ENCODE results near the gene ZNF451.

The ZNF451 gene

GRCh38 chr6:57097596-57097995, 7.6 kb downstream of the ZNF451 start:
- DNase-seq: no peak

- DNase-seq: no peak
Observed at GRCh38 chr6:57102976-57103375, 13.0 kb downstream of the ZNF451 start.

DNA sequence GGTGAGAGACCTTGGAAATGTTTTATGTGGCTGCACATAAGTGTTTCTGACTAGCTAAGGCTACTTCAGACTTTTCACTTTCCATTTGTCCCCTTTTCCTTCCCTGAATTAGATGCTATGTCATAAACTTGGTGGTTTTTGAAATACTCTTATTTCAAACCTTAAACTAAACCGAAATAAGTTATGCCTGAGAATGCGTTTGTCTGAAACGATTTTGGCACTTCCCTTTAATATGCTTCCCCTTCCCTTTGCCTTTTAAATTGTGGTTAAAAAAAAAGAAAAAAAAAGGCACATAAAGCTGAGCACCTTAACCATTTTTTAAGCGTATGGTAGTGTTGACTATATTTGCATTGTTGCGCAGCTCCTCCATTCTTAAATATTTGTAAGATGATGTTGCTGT, 14.3 kb downstream of the ZNF451 start:
- no peak for DNase-seq

DNA sequence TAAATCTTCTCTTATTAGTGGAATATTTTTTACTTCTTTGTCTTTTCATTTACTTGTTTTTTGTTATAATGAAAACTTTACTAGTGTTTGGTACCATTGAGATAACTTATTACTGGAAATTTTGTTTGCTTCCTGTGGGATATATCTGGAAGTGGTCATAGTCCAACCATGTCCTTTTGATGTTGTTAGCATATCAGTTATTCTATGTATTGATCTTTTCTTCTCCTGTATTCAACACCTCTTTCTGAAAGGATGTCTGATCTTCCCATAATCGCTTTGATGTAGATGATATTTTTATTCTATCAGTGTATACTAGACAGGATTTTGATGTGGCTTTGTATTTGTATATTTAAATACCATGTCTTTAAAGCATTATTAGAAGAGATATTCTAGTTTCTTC, 17.0 kb downstream of the ZNF451 start:
- DNase-seq: no peak

DNA sequence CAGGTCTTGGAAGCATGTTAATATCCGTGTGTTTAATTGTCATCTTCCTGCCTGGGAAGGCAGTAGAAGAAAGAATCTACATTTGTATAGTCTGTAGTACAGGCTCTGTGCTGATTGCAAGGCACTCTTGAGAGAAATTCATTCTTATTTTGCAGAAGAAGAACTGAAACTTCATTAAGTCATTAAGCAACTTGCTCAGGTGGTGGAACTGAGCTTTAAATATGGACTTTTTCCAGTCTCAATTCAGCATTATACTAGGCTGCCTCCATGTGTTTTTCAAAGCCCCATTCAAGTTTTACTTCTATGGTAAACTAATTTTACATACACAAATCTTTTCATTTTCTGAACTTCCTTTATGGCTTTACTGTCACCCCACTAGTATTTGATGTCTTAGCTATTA, 18.7 kb downstream of the ZNF451 start:
- DNase-seq: no peak

- no peak for DNase-seq
Observed at GRCh38 chr6:57109880-57110279, 19.9 kb downstream of the ZNF451 start.

DNA sequence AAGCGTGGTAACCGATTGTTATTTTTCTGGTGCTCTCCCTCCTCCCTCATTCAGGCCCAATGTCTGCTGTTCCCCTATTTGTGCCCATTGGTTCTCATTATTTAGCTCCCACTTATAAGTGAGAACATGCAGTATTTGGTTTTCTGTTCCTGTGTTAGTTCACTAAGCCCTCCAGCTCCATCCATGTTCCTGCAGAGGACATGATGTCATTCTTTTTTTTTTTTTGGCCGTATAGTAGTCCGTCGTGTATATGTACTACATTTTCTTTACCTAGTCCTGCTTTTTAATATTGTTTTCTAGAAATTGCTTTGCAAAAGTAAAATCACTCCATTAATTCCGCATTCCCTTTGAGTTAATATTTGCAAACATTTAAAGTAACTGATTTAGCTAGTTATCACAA, 23.1 kb downstream of the ZNF451 start:
- no peak for DNase-seq

- DNase-seq: no peak
Observed at GRCh38 chr6:57116776-57117175, 26.8 kb downstream of the ZNF451 start.

DNA sequence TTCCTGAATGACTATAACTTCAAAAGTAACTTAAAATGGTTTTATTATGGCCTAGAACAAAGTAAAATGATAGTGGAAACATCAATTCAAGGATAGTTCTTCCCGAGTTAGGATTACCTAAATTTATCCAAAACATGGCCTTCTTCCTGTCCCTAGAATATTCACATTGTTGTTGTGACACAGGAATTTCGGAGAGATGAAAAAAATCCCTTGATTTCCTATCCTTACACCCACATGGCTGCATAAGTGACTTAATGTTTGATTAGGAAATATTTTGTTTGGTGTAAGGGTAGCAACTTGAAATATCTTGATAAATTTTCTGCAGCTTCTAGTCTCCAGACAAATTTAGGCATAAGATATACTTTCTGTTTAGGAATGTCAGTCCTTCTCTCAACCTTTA, 27.8 kb downstream of the ZNF451 start:
- no peak for DNase-seq

- no peak for DNase-seq
Observed at GRCh38 chr6:57123111-57123510, 33.1 kb downstream of the ZNF451 start.

DNA sequence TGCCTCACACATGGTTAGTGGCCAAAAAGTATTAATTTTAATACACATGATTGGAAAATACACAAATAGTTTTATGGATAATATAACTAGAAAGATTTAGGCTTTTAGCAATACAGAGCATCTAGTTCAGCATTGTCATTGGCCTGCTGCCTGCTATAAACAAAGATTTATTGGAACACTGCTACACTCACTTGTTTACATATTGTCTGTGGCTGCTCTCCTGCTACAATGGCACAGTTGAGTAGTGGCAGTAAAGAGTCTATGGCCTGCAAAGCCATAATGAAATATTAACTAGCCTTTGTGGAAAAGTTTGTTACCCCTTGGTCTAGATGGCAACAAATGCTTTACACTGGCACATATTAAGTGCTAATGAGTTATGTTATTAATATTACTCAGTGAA, 37.8 kb downstream of the ZNF451 start:
- DNase-seq: no peak

GRCh38 chr6:57130661-57131177, 40.7 kb downstream of the ZNF451 start:
- no peak for DNase-seq

GRCh38 chr6:57134954-57135353, 45.0 kb downstream of the ZNF451 start:
- no peak for DNase-seq

- DNase-seq: no peak
Observed at GRCh38 chr6:57135885-57136284, 45.9 kb downstream of the ZNF451 start.

DNA sequence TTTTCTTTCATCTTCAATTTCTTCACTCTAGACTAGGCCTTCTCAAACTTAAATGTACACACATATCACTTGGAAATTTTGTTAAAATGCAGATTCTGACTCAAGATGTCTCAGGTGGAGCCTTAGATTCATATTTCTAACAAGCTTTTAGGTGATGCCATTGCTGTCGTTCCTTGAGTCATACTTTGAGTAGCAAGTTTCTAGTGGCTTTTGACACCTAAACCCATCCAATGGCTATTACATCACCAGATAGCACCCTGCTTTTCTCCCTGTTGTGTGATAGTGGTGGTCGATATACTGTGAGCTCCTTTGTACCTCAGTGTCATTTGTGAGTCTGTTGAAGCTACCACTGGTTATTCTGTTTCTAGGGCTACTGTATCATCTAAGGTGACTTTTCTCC, 47.4 kb downstream of the ZNF451 start:
- DNase-seq: no peak

GRCh38 chr6:57138026-57138425, 48.0 kb downstream of the ZNF451 start:
- no peak for DNase-seq

DNA sequence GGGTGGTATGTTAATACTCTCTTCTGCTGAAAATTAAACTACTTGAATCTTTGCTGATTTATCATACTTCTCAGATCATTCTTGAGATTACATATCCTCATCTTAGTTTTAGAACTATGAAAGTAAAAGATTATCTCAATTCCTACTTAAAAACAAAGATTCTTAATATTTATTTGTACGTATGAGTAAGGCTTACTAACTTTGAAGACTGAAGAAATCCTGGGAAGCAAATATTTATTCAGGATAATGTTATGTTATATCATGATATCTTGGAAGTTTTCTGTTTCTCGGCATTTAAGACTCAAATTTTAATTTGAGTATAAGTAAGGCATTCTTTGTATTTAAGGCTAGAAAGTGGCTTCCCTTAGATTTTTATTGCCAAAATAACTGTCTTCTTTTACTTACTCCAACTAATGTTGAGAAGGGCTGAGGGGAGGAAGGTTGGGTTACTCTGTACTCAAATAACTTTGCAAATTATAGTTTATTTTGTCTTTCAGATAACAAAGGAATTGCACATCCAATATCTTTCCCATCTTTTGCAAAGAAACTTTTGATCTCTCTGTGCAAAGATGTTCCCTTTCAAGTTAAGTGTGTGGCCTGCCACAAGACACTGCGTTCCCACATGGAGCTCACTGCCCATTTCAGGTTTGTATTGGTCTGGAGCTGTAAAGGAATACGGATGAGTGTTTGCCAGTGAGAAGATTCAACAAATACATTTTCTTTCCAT, 51.6 kb downstream of the ZNF451 start:
- DNase-seq: no peak

DNA sequence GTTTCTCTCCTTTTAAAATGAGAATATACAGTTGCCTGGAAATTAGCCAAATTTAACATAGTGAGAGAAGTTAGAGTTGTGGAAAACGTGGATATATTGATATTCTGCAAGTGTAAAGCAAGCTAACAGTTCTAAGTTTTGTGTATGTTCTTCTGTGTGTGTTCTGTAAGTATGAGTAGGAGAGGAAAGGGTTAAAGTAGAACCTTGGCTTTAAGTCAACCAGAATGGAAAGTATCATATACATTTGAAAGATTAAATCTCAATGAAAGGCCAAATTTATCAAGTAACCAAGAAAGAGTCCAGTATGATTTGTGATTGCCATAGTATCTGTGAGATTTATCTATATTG, 52.2 kb downstream of the ZNF451 start:
- DNase-seq: no peak

DNA sequence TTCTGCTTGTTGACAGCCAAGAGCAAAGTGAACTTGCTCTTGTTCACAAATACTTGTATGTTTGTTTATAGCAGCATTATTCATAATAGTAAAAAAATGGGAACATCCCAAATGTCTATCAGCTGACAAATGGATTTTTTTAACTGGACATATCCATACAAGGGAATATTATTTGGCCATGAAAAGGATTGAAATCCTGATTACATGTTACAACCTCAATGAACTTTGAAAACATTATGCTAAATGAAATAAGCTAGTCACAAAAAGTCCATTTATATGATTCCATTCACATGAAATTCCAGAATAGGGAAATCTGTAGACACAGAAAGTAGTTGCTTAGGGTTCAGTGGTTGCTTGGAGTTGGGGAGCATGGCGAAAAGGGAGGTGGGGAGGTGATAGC, 53.7 kb downstream of the ZNF451 start:
- DNase-seq: no peak

DNA sequence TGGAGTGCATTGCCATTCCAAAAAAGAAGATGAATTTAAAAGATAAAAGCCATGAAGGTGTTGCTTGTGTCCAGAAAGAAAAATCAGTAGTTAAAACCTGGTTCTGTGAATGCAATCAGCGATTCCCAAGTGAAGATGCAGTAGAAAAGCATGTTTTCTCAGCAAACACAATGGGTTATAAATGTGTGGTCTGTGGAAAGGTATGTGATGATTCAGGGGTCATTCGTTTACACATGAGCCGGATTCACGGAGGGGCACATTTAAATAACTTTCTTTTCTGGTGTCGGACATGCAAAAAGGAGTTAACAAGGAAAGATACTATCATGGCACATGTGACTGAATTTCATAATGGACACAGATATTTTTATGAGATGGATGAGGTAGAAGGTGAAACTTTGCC, 57.4 kb downstream of the ZNF451 start:
- no peak for DNase-seq

- no peak for DNase-seq
Observed at GRCh38 chr6:57147955-57148858, 58.2 kb downstream of the ZNF451 start.

DNA sequence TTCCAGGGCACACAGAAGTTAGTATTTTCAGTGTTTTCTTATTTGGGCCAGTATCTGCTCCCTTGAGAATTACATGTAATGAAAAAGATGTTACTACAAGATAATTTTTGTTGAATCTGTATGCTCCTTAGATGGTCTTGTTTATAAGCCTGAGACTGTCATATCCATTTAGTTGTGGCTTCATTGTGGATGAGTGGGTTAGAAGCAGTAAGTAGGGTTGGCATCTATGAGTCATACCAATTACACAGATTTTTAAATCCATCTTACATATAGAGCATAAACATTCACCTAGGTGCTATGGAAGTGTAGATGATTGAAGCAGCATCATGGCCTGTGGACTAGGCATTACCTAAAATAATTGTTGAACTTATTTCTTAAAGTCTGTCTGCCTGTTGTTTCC, 68.7 kb downstream of the ZNF451 start:
- no peak for DNase-seq

GRCh38 chr6:57159127-57159526, 69.1 kb downstream of the ZNF451 start:
- no peak for DNase-seq

DNA sequence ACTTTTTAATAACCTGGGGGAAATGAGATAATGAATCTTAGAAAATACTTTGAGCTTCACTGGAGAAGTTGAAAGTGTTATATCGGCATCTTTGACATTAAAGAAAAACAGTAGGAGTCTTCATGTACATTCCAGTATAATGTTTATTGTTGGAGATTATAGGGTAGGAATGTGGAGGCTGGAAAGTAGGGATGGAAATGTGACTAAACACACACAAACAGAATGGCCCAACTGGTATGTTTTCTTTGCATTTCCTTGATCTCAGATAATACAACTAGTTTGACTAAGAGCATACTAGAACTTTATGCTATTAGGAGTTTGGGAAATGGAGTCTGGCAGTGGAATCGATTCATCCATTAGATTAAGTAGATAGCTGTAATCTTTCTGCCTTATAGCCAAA, 72.0 kb downstream of the ZNF451 start:
- DNase-seq: no peak
